Measurements from ENCODE around the gene SLC16A12.

The SLC16A12 gene

DNA sequence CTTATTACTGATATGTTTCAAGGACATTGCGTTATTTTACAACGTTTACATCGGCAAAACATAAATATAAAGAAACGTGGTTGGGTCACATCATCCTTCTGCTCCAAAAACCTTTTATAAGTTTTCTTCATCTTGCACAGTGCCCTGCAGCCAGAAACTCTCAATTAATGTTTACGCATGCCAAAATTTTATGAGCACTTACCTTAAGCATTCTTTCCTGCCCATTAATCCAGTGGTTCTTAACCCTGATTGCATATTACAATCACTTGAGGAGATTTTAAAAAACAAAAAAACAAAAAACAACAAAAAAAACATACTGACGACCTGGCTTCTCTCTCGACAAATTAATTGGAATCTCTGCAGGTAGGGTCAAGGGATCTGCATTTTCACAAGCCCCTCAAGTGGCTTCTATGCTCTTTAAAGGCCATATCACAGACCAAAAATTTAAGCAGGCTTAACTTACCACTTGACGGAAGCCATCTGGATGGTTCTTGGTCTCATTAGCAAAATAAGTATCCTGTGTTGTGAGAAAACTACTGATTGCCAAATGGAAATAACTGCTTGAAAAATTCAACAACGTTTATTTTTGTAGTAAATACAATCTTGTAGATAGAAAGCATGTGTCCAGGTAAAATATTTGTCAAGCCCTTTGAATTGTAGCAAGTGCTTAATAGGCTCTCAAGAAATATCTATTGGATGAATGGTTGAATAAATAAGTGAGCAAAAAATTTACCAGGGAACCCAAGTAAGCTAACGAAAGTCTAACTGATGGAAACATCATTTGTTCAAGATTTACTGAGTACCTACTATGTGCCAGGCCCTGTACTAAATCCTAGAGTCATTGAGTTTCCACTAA is 30.9 kb upstream of the SLC16A12 start:
- Histone ChIP-seq H3K27me3 (ENCODE audit: control insufficient read depth in 5 of 5, insufficient read depth in 4 of 5, low read length in 5 of 5) (no peaks in the 10 kb centered on the region), H3K4me3 (ENCODE audit: low read depth in 1 of 5, low read length in 5 of 5) (no peak overlapping the region)

GRCh38 chr10:89565180-89565579 is 29.8 kb upstream of the SLC16A12 start:
- no peak overlapping the region for H3K4me3 ChIP-seq (ENCODE audit: low read depth in 1 of 5, low read length in 5 of 5)
- H3K27ac ChIP-seq (ENCODE audit: low read depth, low read length), result no peak overlapping the region
- no peaks in the 10 kb centered on the region for H3K4me1 ChIP-seq (ENCODE audit: control insufficient read depth in 5 of 5, insufficient read depth in 5 of 5, low read length in 5 of 5)
- H3K27me3 ChIP-seq (ENCODE audit: control insufficient read depth in 5 of 5, insufficient read depth in 4 of 5, low read length in 5 of 5), result no peaks in the 10 kb centered on the region
- no peaks in the 10 kb centered on the region for H3K36me3 ChIP-seq (ENCODE audit: control insufficient read depth in 5 of 5, insufficient read depth in 5 of 5, low read length in 5 of 5)
- no peaks in the 10 kb centered on the region for H3K9me3 ChIP-seq (ENCODE audit: control insufficient read depth in 5 of 5, low read length in 5 of 5)
- no peak overlapping the region for H3K9ac ChIP-seq (ENCODE audit: low read length in 5 of 5)

More for the DNA sequence above, 30.9 kb upstream of the SLC16A12 start:
- Histone ChIP-seq H3K9me3 (ENCODE audit: control insufficient read depth in 5 of 5, low read length in 5 of 5) (no peaks in the 10 kb centered on the region), H3K4me1 (ENCODE audit: control insufficient read depth in 5 of 5, insufficient read depth in 5 of 5, low read length in 5 of 5) (no peaks in the 10 kb centered on the region), H3K36me3 (ENCODE audit: control insufficient read depth in 5 of 5, insufficient read depth in 5 of 5, low read length in 5 of 5) (no peaks in the 10 kb centered on the region), H3K27ac (ENCODE audit: low read depth, low read length) (no peak overlapping the region), H3K9ac (ENCODE audit: low read length in 5 of 5) (no peak overlapping the region)

GRCh38 chr10:89563861-89564478 is 28.6 kb upstream of the SLC16A12 start:
- H3K4me3 ChIP-seq (ENCODE audit: low read depth in 1 of 5, low read length in 5 of 5), result no peak overlapping the region
- H3K9me3 ChIP-seq (ENCODE audit: control insufficient read depth in 5 of 5, low read length in 5 of 5), result no peaks in the 10 kb centered on the region
- no peak overlapping the region for H3K9ac ChIP-seq (ENCODE audit: low read length in 5 of 5)

DNA sequence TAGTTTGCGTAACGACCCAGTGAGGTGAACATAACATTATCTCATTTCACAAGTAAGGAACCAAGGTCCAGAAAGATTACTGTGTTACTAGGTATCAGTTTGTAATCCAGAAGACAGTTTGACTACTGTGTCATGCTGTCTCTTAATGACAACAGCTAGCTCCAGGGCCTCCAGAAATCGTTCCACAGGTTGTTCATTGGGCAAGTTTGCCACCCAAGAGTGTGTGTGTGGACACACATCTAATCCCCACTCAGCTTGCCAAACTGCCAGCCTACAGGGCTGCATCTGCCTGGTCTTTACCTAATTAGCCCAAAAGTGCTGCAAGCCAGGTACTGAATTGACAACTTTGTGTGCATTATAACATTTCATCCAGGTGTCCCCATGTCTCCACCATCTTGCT is 27.9 kb upstream of the SLC16A12 start:
- H3K4me1 ChIP-seq (ENCODE audit: control insufficient read depth in 5 of 5, insufficient read depth in 5 of 5, low read length in 5 of 5), result no peaks in the 10 kb centered on the region
- no peaks in the 10 kb centered on the region for H3K36me3 ChIP-seq (ENCODE audit: control insufficient read depth in 5 of 5, insufficient read depth in 5 of 5, low read length in 5 of 5)
- no peak overlapping the region for H3K27ac ChIP-seq (ENCODE audit: low read depth, low read length)
- no peaks in the 10 kb centered on the region for H3K9me3 ChIP-seq (ENCODE audit: control insufficient read depth in 5 of 5, low read length in 5 of 5)
- no peak overlapping the region for H3K9ac ChIP-seq (ENCODE audit: low read length in 5 of 5)
- H3K27me3 ChIP-seq (ENCODE audit: control insufficient read depth in 5 of 5, insufficient read depth in 4 of 5, low read length in 5 of 5), result no peaks in the 10 kb centered on the region
- no peak overlapping the region for H3K4me3 ChIP-seq (ENCODE audit: low read depth in 1 of 5, low read length in 5 of 5)

More at GRCh38 chr10:89563861-89564478, 28.6 kb upstream of the SLC16A12 start:
- no peak overlapping the region for H3K27ac ChIP-seq (ENCODE audit: low read depth, low read length)
- no peaks in the 10 kb centered on the region for H3K4me1 ChIP-seq (ENCODE audit: control insufficient read depth in 5 of 5, insufficient read depth in 5 of 5, low read length in 5 of 5)
- H3K27me3 ChIP-seq (ENCODE audit: control insufficient read depth in 5 of 5, insufficient read depth in 4 of 5, low read length in 5 of 5), result no peaks in the 10 kb centered on the region
- H3K36me3 ChIP-seq (ENCODE audit: control insufficient read depth in 5 of 5, insufficient read depth in 5 of 5, low read length in 5 of 5), result no peaks in the 10 kb centered on the region

GRCh38 chr10:89556600-89556999 is 21.2 kb upstream of the SLC16A12 start:
- no peaks in the 10 kb centered on the region for H3K36me3 ChIP-seq (ENCODE audit: control insufficient read depth in 5 of 5, insufficient read depth in 5 of 5, low read length in 5 of 5)
- no peak overlapping the region for H3K27ac ChIP-seq (ENCODE audit: low read depth, low read length)
- no peak overlapping the region for H3K4me3 ChIP-seq (ENCODE audit: low read depth in 1 of 5, low read length in 5 of 5)
- no peaks in the 10 kb centered on the region for H3K9me3 ChIP-seq (ENCODE audit: control insufficient read depth in 5 of 5, low read length in 5 of 5)
- peaks cover 0 to 2% (median 0%) of the 10 kb centered on the region in 5 donors for H3K27me3 ChIP-seq (ENCODE audit: control insufficient read depth in 5 of 5, insufficient read depth in 4 of 5, low read length in 5 of 5)
- no peaks in the 10 kb centered on the region for H3K4me1 ChIP-seq (ENCODE audit: control insufficient read depth in 5 of 5, insufficient read depth in 5 of 5, low read length in 5 of 5)
- H3K9ac ChIP-seq (ENCODE audit: low read length in 5 of 5), result no peak overlapping the region

- Histone ChIP-seq H3K27me3 (ENCODE audit: control insufficient read depth in 5 of 5, insufficient read depth in 4 of 5, low read length in 5 of 5) (peaks cover 0 to 2% (median 0%) of the 10 kb centered on the region in 5 donors), H3K9ac (ENCODE audit: low read length in 5 of 5) (no peak overlapping the region), H3K36me3 (ENCODE audit: control insufficient read depth in 5 of 5, insufficient read depth in 5 of 5, low read length in 5 of 5) (no peaks in the 10 kb centered on the region), H3K9me3 (ENCODE audit: control insufficient read depth in 5 of 5, low read length in 5 of 5) (no peaks in the 10 kb centered on the region), H3K4me3 (ENCODE audit: low read depth in 1 of 5, low read length in 5 of 5) (no peak overlapping the region), H3K27ac (ENCODE audit: low read depth, low read length) (no peak overlapping the region), H3K4me1 (ENCODE audit: control insufficient read depth in 5 of 5, insufficient read depth in 5 of 5, low read length in 5 of 5) (no peaks in the 10 kb centered on the region)
Observed at GRCh38 chr10:89555688-89556445, 20.5 kb upstream of the SLC16A12 start.

DNA sequence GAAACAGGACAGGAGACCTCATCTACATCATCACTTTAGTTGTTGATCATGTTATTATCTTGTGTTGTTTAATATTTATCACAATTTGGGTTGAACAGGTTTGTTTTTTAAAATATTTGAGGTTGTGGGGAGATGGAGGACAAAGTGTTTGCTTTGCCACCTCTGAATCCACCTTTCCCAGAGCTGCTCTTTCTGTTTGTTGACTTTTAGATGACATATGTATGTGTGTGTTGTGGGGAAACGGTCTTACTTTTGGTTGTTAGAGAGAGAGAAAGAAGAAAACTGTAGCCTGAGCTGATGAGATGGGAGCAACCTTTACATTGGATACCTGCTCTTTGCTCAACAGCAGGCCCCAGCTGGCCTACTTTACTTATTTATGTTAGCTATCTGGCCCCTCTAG is 19.0 kb upstream of the SLC16A12 start:
- Histone ChIP-seq H3K4me1 (ENCODE audit: control insufficient read depth in 5 of 5, insufficient read depth in 5 of 5, low read length in 5 of 5) (no peaks in the 10 kb centered on the region), H3K4me3 (ENCODE audit: low read depth in 1 of 5, low read length in 5 of 5) (no peak overlapping the region), H3K9me3 (ENCODE audit: control insufficient read depth in 5 of 5, low read length in 5 of 5) (no peaks in the 10 kb centered on the region), H3K9ac (ENCODE audit: low read length in 5 of 5) (no peak overlapping the region), H3K27me3 (ENCODE audit: control insufficient read depth in 5 of 5, insufficient read depth in 4 of 5, low read length in 5 of 5) (peaks cover 0 to 2% (median 0%) of the 10 kb centered on the region in 5 donors), H3K36me3 (ENCODE audit: control insufficient read depth in 5 of 5, insufficient read depth in 5 of 5, low read length in 5 of 5) (no peaks in the 10 kb centered on the region), H3K27ac (ENCODE audit: low read depth, low read length) (no peak overlapping the region)

- no peak overlapping the region for H3K27ac ChIP-seq (ENCODE audit: low read depth, low read length)
- H3K4me3 ChIP-seq (ENCODE audit: low read depth in 1 of 5, low read length in 5 of 5), result no peak overlapping the region
- H3K4me1 ChIP-seq (ENCODE audit: control insufficient read depth in 5 of 5, insufficient read depth in 5 of 5, low read length in 5 of 5), result no peaks in the 10 kb centered on the region
- H3K9me3 ChIP-seq (ENCODE audit: control insufficient read depth in 5 of 5, low read length in 5 of 5), result no peaks in the 10 kb centered on the region
- H3K36me3 ChIP-seq (ENCODE audit: control insufficient read depth in 5 of 5, insufficient read depth in 5 of 5, low read length in 5 of 5), result no peaks in the 10 kb centered on the region
- H3K27me3 ChIP-seq (ENCODE audit: control insufficient read depth in 5 of 5, insufficient read depth in 4 of 5, low read length in 5 of 5), result peaks cover 0 to 2% (median 0%) of the 10 kb centered on the region in 5 donors
- no peak overlapping the region for H3K9ac ChIP-seq (ENCODE audit: low read length in 5 of 5)
Observed at GRCh38 chr10:89553064-89553734, 17.8 kb upstream of the SLC16A12 start.

DNA sequence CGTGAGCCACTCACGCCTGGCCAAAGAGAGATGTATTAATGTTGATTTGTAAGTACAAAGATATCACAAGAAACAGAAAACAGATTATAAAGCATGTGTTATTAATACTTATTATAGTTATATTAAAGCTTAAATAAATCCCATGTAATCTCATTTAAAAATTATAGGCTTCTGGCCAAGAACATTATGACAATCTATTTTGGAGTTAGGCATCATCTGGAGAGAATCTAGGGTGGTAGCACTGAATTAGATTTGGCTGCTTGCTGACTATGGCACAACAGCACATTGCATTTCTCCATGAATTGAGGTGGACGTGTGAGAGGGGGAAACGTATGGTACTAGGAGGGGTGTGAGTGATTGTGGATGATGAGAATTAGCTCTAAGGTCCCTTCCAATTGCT is 16.8 kb upstream of the SLC16A12 start:
- Histone ChIP-seq H3K9me3 (ENCODE audit: control insufficient read depth in 5 of 5, low read length in 5 of 5) (no peaks in the 10 kb centered on the region), H3K9ac (ENCODE audit: low read length in 5 of 5) (no peak overlapping the region), H3K36me3 (ENCODE audit: control insufficient read depth in 5 of 5, insufficient read depth in 5 of 5, low read length in 5 of 5) (no peaks in the 10 kb centered on the region), H3K4me3 (ENCODE audit: low read depth in 1 of 5, low read length in 5 of 5) (no peak overlapping the region), H3K4me1 (ENCODE audit: control insufficient read depth in 5 of 5, insufficient read depth in 5 of 5, low read length in 5 of 5) (no peaks in the 10 kb centered on the region), H3K27ac (ENCODE audit: low read depth, low read length) (no peak overlapping the region), H3K27me3 (ENCODE audit: control insufficient read depth in 5 of 5, insufficient read depth in 4 of 5, low read length in 5 of 5) (peaks cover 0 to 2% (median 0%) of the 10 kb centered on the region in 5 donors)
